ENCODE measurements around the gene HOXB2.
"Not testable (repeated sequence)": the region's sequence is repeated elsewhere in the genome, so short reads cannot be mapped to it uniquely, and the experiment has no call there.

HOXB2 gene

DNA sequence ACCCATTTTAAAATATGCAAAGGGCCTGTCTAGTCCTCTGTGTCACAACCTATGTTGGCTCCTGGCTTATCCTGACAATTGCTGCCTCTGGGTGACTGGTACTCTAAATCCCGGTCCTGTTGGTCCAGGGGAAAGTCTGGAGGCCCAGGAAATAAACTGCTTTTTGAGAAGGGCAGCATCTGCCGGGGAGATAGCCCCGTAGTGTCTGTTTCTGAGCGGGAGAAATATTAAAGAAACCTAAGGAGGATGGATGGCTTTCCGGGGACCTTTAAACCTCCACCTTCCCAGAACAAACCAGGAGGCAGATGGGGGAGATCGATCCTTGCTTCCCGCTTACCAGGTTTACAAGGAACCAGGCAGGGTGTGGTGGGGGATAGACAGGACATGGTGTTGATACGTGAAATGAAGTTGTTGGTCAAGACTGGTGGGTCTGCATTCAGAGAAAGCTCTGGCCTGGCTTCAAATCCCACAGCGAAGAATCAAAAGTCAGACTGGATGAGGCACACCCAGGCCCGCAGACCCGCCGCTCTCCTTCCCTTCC, 3.8 kb downstream of the HOXB2 start:
- no peak for DNase-seq (ENCODE audit: low spot score)

DNA sequence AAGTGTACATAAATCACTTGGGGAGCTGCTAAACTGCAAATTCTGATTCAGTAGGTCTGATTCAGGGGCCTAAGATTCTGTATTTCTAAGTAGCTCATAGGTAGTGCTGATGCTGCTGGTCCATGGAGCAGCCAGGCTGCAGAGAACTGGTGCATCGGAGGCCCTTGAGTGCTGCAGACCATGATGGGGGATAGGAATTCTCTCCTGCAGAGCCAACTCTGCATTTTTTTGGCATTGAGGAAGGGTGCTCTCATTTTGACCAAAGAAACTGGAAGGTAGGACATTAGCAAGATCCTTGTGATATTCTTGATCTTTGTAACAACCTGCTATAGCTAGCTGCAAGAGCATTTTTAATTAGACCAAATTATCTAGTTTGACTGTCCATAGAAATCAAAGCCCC, 4.7 kb downstream of the HOXB2 start:
- DNase-seq (ENCODE audit: low spot score) = no peak

DNA sequence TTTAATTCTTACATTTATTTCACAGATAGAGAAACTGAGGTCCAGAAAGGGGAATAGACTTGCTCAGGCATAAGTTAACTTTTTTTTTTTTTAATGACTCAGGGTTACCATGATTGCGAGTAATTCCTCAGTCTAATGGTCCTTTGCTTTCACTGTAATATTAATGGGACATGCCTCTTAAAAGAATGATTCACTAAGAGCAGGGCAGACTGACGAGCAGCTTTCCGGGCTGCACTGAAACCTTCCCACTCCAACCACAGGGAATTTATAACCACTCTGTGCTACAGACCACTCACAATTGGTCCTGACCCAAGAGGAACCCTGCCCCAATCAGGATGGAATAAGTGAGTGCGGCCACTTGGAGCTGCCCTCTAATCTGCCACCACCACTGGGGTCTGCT, 5.7 kb downstream of the HOXB2 start:
- DNase-seq (ENCODE audit: low spot score) = no peak

DNA sequence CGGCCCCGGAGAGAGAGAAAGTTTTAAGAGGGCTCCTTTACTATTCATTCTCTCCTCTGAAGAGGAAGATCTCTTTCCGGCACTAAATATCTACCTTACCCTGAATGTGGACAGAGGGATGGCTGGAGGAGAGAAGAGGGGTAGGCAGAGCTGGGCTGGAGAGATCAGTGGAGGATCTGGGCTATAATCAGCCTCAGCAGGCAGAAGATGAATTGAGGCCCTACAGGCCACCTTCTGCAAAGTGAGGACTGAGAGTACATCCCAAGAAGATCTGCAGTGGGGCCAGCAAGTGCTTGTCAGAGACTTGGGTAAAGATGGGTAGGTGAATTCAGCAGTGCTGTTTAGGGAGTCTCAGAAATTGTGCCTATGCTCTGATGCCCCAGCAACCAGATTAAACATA, 7.6 kb downstream of the HOXB2 start:
- no peak for DNase-seq (ENCODE audit: low spot score)

DNA sequence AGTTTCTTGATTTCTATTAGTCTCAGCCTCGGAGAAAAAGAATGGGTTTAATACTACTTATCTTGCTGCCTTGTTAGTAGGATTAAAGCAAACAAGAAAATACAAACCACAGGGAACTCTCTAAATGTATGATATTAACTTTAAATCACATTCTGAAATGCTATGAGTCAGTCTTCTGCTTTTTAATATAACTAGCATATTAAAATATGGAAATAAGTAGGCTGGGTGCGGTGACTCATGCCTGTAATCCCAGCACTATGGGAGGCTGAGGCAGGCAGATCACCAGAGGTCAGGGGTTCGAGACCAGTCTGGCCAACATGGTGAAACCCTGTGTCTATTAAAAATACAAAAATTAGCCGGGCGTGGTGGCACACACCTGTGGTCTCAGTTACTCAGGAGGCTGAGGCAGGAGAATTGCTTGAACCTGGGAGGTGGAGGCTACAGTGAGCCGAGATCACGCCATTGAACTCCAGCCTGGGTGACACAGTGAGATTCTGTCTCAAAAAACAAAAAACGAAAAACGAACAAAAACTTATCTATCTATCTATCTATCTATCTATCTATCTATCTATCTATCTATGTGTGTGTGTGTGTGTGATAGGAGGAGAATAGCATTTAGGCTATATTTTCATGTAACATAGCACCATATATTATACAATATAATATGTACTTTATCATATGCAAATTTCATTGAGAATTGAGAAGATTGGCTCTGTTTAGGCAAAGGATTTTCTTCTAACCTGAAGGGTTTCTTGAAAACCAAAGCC, 8.9 kb downstream of the HOXB2 start:
- DNase-seq (ENCODE audit: low spot score) = not testable (repeated sequence)

DNA sequence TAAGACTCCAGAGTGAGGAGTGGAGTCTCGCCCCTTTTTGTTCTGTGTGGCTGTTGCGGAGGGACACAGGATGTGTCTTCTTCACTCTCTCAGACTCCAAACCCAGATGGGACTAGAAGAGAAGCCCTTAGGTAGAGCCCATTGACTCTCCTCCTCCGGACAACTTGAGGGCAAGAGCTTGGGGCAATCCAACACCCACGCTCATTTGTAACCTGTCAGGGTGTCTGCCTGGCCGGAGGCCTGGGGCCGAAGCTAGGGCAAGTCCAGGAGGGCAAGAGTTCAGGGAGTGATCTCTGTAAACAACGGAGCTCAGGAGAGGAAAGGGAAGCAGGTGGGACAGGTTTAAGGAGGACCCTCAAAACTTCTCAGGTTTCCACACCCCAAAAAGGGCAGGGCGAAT, 12.6 kb downstream of the HOXB2 start:
- no peak for DNase-seq (ENCODE audit: low spot score)

DNA sequence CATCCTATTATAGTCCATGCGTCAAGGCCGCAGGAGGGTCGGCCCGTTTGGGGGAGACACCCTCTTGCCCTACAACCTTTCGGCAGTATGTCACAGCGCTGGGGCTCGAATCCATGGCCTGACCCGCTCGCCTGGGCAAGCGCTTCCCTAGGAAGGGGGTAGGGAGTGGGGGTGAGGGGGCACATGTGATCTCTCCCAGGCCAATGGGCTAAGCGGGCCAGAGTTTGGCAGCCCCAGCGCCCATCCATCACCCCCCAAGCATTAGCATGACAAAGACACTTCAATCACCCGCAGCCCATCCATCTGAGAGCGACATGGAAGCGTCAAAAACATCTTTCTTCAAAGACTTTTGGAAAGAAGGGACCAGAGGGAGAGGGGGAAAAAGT, 14.0 kb downstream of the HOXB2 start, which contains the start of gene HOXB1:
HOXB1 (minus strand) TSS at position 125 of the 386 bp plus-strand sequence; CDS start at position 18, 107 bp downstream.
- no peak for DNase-seq (ENCODE audit: low spot score)

DNA sequence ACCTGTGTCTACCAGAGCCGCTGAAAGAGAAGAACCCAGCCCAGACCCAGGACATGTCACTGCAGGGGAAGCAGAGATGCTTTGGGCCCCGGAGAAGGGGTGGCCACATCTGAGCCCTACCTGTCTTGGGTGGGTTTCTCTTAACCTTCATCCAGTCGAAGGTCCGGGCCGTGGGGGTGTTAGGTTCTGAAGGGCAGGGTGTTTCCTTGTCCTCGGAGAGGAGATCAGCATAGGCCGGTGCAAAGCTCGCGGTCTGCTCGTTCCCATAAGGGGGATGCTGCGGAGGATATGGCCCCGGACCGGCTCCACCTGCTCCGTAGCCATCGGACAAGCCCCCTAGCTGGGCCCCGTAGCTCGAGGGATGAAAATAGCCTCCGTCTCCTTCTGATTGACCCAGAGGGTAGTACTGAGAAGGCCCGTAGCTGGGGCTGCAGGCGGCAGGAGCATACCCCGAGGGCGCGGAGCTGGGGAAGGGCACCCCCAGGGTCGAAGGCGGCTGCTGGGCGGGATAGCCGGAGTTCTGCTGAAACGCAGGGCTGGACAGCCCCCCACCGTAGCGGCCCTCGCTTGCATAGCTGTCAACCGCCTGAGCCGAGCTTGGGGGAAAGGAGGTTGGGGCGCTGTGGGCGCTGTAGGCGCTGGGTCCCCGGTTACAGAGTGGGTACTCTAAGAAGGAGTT, 14.6 kb downstream of the HOXB2 start:
- no peak for DNase-seq (ENCODE audit: low spot score)

DNA sequence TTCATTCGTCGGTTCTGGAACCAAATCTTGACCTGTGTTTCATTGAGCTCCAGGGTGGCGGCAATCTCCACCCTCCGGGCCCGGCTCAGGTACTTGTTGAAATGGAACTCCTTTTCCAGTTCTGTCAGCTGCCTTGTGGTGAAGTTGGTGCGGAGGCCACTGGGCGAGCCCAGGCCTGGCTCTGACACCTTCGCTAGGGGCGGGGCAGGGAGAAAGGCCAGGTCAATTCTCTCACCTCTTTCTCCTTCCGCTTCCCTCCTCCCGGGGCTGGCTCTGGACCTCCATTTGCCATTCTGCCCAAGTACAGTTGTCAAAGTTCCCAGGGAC, 15.3 kb downstream of the HOXB2 start:
- DNase-seq (ENCODE audit: low spot score) = no peak

DNA sequence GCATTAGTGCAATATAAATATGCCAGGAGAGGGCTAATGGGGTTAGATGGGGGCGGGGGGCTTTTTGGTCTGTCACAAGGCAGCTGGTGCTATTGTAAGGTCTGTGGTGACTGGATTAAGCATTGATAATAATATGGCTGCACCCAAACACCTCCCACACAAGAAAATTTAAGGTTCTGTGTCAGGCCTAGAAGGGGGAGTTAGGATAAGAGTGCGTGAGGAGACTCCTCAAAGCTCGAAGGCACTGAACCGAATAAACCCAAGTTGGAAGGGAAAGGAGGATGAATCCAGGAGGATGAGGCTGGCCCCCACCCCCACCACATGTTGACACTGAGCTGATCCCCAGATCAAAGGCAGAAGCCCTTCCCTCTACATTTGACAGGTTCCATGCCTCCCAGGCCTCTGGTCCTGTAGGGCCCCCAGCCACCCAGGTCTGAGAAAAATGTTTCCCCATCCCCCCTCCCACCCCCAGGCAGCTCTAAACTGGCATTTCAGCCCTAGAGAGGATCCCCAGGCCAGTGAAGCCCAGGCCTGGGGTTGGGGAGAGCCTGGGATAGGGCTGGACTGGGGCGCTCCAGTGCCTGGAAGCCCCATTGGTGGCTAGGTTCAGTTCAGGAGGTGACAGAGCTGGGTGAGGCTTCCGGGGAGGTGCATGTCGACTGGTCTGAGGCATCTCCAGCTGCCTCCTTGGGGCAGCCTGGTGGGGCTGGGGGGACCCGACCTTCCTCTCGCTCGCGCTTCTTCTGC, 15.8 kb downstream of the HOXB2 start:
- no peak for DNase-seq (ENCODE audit: low spot score)

DNA sequence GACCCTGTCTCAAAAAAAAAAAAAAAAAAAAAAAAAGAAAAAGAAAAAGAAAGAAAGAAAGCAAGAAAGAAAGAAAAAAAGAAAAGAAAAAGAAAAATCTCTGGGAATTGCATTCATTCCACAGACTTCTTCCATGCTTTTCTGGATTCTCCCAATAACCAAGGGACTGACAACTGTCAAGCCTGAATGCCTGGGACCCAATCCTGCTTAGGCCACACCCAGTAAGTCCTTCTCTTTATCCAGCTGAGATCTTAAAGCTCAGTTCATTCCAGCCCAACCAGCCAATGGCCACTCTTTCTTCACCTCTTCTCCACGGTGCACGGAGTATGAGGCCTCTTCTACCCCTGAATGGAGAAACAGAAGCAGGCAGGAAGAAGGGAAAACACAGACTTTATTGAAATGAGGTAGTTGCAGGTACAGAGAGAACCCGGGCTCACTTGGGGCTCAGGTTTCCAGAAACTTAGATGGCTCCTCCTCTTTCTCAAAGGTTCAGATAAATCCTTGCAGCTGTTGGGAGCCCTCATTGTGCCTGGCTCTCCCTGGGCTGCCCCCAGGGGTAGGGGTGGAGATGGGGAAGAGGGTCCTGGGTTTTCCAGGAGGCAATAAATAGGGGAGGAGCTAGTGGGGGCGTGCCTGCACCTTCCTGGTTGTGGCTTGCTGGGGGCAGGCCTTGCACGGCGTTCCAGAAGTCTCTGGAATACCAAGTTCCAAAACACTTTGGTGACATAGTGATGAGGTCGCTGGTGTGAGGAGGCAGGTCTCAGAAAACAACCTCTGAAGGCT, 16.6 kb downstream of the HOXB2 start:
- no peak for DNase-seq (ENCODE audit: low spot score)

DNA sequence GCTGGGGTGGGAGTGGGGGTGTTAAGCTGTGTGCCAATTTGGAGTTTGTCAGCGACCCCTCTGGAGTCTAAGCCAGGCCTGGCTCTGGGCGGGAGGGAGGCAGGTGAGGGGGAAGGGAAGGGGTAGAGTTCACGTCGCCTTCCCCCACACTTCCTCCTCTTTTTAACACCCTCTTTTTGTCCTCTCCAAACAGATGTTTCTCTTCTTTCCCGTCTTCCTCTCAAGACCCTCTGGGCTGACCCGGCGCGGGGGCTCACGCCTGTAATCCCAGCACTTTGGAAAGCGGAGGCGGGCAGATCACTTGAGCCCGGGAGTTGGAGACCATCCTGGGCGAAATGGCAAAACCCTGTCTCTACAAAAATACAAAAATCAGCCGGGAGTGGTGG, 17.4 kb downstream of the HOXB2 start:
- no peak for DNase-seq (ENCODE audit: low spot score)

DNA sequence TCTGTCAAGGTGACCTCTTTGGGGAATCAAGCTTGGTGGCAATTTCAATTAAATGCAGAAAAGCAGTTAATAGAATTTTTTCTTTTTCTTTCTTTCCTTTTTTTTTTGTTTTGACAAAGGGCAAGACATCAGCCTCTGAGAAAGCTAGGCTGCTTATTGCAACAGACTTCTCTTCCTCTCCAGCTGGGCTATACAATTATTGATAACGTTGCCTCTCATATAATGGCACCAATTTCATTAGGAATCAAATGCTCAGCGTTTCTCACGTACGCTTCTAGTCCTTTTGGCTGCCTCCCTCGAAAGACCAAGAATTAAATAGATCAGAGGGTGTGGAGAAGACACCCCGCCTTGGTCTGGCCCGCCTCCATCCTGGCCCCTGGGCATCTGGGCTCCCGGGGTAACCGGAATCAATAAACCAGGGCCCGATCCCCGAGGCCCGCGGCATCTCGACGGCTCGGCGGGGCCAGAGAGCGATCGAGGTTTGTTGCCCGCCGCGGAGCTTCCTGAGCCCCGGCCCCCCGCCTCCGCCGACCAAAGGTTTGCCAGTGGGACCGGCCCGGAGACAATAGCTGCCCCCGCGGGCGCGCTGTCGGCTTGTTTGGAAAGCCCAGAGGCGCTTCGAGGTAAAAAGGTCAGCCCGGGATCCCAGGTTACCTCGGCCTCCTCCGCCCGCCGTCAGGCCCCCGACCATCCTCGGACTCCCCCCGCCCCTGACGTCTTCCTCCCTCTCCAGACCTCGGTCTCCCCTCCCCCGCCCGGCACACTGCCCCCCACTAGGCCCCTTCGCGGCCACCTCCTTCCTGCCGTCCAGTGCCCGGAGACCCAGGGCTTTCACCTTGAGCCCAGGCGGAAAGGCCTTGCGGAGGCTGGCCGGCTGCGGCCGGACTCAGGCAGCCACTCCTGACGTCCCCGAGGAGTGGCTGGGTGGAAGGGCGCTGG, 18.0 kb downstream of the HOXB2 start:
- DNase-seq (ENCODE audit: low spot score) = no peak

DNA sequence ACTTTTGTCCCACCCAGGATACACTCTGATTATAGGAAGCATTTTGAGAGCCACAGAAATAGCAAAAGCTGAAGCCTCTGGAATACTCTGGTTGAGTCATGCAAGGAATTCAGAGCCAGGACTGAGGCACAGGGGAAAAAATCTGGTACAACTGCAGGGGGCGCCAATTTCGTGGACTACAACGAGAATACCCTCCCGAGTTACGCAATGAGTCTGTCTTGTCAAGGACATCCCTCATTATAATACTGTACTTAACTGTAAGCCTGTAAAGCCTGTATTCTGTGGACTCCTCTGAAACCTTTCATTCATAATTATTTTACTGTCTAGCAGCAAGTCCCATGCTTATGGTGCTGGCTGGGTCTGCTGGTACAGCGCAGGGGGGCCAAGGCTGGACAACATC, 21.9 kb downstream of the HOXB2 start:
- no peak for DNase-seq (ENCODE audit: low spot score)

DNA sequence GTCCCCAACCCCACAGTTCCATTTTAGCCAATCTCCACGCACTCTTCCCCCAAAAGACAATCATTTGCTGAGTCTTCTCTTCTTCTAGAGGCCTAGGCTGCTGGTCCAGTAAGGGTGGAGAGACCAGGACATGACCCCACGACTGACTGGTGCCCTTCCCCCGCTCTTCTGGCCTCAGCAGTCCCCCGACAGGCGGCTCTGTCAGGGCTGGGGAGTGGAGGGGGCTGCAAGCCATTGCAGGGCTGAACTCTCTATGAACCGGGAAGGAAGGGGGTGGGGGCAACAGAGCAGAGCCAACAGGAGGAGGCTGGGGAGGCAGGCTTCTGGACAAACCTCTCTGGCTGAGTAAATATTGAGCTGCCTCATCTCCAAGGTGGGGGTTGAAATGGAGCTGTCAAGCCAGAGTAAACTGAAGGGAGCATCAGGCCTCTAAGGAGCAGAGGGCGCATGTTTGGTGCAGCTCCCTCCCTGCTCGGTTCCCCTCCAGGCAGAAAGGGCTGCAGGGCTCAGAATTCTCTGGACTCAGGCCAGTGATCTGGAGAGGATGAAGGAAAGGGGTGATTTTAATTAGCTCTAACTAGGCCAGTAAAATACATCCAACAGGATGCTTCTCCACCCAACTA, 22.8 kb downstream of the HOXB2 start:
- no peak for DNase-seq (ENCODE audit: low spot score)

DNA sequence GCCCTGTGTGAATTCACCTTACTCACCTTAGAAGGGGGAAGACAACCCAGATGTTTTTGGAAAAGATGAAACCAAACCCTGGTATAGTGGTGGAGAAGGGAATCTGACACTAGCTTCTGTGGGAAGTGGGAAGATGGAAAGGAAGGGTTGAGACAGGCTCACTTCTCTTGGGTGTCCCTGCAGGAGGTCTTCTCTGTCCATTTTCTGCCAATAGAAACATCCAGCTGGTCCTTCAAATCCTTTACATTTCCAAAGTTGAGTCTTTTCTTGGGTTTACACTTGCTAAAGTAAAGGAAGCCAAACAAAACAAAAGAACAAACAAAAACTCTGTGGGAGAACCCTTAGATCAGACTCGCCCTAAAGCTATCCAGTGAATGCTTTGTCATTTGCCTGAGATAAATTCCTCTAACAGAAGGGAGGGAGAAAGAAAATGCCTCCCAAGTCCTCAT, 24.3 kb downstream of the HOXB2 start:
- no peak for DNase-seq (ENCODE audit: low spot score)

DNA sequence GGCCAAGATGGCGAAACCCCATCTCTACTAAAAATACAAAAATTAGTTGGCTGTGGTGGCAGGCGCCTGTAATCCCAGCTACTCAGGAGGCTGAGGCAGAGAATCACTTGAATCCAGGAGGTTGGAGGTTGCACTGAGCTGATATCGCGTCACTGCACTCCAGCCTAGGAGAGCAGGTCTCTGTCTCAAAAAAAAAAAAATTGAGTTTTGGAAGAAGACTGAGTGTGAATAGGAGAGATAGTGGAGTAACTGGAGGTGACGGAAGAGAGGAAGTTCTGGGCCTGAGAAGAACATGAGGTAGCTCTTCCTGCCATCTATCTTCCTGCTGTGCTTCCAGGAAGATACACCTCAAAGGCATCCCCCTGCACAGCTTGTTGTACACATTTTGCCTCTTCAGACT, 25.5 kb downstream of the HOXB2 start:
- DNase-seq (ENCODE audit: low spot score) = no peak

DNA sequence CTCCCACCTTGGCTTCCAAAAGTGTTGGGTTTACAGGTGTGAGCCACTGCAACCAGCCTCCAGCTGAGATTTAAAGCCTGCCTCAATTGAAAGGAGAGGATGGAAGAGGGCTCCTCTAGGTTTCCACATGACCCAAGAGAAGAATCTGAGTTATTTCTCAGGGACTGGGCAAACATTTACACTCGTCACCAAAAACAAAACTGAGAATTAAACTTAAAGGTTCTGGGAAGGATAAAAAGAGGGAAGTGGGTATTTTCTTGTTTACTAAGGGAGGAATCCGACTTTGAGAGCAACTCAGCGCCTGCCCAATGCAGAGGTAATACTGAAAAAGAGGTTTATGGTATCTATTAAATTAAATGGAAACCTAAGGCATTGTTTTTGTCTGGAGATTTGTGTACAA, 27.4 kb downstream of the HOXB2 start:
- no peak for DNase-seq (ENCODE audit: low spot score)

DNA sequence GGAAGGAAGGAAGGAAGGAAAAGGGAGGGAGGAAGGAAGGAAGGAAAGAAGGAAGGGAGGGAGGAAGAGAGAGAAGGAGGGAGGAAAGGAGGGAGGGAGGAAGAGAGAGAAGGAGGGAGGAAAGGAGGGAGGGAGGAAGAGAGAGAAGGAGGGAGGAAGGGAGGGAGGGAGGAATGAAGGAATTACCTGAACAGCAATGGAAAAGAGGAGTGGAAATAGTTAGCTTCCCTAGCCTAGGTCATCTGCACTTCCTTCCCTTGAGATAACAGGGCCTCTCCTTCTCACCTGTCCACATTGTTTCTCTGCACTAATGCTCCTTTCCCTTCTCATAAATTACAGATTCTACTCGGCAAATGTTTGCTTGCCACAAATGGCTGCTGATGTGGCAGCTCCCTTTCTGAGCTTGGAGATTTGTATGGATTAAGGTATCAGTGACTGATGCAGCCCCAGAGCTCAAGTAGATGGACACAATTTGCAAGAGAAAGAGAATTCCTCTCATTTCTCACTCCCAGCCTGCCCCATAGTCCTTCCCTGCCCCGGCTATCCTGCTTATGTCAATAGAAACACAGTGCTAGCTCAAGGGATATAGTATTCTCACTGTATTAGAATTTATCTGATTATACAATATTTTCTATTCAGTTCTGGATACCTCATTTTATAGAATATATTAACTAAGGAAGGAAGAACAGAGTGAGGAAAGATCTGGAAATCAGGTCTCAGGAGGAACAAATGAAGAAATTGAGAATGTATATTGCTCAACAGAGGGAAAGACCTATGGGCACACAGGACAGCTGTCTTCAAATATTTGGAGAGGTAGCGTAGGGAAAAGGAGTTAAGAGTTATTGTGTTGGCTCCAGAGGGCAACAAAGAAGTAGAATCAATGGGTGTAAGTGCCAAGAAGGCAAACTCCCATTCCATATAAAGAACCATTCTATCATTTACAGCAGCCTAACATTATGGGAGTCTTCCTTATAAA, 28.7 kb downstream of the HOXB2 start:
- no peak for DNase-seq (ENCODE audit: low spot score)

Measured in globus pallidus (tissue), 1 donor.